HPDE6-E6E7 (cell line): ENCODE data around the gene HOXD11.

Experiments
- DNase-seq: peaks from one replicate; pipeline ENCODE4 v3.0.0; 2011; ENCODE audit warnings: missing footprints; ENCODE audit errors: extremely low spot score

HOXD11 gene

DNA sequence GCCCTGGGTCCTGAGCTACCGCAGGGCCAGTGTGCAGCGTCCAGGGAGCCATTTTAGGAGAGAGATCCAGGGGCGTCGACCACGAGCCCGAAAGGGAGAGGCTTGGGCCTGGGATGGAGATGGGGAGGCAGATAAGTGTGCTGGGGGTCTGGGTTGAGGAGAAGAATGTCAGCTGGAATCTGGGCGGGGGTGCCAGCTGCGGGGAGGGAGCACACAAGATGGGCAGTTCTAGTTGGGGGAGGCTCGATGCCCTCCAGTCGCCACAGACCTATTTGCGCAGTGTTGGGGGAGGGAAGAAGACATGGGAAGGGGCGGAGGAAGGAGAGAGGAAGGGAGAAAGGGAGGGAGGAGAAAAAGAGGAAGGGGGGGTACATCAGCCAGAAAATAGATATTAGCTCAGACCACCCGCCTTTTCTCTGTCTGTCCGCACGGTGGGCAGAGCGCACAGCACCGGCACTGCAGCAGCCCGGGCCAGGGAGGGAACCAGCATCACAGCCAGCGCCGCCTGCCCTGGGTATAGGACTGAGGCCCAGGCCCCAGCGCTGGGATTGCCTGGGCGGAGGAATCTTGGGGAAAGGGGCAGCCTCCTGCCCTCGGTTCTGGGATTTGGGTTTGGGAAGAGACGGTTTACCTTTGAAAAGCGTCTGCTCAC, 1.9 kb upstream of the HOXD11 start:
- DNase-seq, result no peak

DNA sequence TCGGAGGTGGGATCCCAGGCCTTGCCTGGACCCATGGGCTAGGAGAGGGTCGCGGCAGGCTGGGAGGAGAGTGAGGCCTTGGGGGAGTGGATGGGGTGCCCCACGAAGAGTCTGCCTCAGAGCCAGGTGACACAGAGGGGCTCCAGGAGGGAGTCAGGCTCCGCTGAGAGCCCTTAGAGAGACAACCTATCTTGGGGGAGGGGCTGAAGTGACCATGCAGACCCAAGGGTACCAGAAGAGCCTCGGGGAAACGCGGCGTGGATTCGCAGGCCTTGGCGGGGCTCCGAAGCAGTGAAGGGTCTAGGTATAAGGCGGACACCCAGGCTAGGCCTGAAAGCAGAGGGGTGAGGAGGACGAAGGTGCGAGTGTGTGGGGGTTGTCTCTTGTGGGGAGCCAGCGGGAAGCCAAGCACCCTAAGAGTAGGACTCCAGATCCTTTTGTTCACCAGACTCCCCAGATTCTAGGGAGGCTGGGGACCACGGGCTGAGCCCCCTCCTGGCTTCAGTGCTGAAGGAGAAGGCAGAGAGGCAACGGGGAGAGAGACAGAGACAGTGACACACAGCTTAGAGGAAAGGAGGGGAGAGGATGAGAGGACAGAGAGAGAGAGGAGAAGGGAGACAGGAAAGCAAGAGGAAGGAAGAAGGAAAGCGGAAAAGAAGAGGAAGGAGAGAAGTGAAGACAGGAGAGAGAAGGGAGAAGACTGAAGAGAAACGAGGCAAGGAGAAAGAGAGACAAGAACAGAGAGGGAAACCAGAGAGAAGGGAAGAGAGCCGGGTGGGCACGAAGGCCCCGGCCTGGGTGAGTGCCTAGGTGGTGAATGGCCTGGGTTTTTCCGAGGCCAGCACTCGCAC, 1.1 kb upstream of the HOXD11 start:
- no peak for DNase-seq

DNA sequence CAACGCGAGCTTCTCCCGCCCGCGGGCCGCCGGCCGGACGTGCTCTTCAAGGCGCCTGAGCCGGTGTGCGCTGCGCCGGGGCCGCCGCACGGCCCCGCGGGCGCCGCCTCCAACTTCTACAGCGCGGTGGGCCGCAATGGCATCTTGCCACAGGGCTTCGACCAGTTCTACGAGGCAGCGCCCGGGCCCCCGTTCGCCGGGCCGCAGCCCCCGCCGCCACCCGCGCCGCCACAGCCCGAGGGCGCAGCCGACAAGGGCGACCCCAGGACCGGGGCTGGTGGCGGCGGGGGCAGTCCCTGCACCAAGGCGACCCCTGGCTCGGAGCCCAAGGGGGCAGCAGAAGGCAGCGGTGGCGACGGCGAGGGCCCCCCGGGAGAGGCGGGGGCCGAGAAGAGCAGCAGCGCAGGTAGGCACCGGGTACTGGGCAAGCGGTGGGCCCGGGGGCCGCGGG, 676 bp downstream of the HOXD11 start:
- no peak for DNase-seq

DNA sequence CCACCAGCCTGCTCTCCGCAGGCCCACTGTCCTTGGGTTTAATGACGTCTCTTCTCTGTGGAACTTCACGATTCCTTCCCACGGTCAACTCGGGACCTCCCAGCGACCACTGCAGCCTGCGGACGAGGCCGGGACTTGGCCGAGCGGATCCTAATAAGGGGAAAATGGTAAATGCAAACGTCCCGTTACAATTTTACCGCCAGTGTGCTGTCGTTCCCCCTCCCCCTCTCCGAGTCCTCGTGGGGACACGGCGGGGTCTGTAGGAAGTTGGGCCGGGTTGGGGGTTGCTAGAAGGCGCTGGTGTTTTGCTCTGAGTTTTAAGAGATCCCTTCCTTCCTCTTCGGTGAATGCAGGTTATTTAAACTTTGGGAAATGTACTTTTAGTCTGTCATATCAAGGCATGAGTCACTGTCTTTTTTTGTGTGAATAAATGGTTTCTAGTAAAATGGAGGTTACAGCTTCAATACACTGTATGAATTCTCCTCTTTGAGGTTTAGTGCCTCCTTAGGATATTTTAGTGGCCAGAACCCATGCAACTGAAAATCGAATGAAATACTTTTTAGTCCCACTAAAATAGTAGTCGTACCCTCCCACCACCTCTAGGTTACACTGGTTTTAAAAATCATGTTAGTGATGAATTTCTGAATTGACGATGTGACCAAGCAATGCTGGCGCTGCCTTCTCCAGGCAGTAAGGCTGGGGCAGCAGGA, 2.3 kb downstream of the HOXD11 start:
- no peak for DNase-seq

DNA sequence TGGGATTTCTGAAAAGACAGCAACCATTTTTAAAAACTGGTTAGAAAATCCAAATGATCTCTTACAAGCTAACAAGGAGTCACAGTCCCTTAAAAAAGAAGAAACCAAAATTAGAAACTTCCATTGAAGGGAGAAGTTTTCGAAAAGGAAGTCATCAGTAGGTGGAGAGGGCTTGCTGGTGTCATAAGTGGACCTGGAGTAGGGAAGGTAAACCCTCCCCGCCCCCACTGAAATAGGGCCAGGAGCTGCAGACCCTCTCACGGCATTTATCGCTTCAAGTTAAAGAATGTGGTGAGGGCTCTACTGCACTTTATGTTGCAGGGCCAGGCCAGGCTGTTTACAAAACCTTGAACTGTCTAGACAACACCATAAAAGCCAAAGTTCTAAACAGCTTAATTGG, 2.9 kb downstream of the HOXD11 start:
- no peak for DNase-seq

DNA sequence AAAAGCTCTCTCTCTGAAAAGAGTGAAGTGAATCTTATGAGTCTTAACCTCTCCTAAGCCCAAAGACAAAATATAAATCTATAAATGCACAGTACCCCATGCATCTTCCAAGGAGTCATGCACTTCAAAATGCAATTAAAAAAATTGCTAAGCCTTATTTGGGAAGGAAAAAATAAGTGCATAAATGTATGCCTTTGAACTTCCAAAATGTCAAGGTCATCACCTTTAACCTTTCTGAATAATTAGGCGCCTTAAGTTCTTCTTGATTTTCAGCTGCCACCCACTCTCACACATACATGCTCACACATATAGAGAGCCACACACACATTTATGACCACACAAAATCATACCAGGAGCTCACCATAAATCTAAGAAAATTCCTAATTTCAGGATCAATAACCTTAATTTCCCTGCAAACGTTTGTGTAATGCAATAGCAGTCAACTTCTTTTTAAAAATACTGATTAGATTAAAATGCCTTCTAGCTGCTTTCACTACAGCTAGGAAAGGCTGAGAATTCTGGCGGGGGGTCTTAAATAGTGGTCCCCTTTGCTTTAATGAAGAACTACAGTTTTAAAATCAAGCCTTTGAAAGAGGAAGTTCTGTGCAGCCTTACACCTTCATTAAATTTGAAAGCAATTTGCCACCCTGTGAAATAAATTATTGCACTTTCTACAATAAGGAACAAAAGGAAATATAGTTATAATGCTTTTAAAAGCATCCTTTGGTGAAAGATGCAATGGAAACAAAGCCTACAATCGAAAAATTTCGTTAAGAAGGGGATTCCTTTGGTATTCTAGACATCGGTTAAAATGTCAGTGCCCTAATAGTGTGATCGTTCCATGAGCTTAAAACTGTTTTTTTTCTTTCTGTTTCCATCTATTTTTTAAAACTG, 3.6 kb downstream of the HOXD11 start:
- no peak for DNase-seq

DNA sequence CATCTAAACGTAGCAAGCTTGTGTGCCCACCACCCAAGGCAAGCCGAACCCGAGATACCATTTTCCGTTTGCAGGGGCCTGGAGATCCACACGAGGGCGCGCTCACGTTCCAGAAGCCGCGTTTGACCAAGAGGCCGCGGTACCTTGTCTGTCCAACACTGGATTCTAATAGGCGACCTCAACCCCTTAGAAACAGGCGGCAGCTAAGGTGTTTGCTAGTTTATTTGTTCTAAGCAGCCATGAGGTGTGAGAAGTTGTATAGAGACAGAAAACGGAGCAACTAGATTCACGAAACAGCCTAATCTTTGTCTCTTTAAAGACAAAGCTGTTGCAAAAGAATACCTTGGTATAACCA, 4.2 kb downstream of the HOXD11 start:
- DNase-seq, result no peak

DNA sequence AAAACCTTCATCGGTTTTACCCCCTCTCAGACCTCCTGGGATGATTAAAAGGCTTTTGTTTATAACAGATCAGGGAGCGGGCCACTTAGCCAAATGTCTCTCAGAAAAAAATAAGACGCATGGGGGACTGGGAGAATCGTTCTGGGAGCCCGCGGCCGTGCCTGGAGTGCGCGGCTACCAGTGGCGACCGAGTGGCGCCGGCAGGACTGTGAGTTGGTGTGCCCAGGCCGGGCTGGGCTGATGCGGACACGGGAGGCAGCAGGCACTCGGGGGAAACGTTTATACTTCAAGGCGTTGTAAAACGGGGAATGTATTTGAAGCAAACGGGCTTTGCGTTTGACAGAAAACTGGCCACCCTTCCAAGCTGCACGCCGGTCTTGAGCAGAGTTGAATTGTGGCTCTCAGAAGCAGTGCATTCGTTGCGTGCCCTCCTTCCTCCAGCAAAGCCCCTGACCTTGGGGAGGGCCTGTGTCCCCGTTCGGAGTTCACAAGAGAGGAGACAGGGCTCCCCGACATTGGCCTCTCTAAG, 4.8 kb downstream of the HOXD11 start:
- DNase-seq, result no peak

DNA sequence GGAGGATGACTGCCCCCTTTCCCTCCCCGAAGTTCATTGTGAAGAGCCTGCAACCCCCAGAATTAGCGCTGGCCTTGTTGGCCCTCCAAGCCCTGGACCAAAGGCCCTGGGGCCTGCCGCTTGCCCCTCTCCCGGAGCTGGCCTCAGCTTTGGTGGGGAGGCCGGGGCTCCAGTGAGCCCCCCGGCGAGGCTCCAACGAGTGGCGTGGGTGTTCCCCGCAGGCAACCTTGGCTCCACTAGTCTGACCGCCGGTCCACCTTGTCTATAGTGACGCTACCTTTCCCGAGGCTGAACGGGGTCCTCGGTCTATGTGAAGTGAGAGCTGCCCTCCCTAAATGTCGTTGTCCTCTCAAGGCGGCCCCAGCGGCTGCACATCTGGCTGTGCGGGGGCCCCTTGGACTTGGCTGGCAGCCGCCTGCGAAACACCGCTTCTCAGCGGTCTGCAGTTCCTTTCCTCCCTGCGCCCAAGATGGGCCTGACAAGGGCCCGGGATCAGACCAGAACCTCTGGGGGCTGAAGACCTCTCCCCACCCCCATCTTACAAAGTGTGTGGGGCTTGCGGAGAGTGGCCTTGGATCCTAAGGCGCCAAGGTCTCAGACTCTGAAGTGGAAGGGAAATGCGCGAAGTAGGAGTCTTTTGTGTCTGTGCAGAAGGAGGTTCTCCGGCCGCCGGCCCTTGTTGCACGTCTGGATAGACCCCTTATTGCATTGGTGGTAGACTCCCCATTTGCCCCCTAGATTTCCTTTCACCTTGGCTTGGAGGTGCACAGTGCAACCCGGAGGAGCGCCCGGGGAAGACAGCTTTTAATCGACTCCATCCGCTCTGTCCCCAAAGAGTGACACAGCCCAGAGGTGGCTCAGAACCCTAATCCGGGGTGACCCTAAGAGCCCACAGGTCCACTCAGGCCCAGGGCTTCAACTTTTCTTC, 5.6 kb downstream of the HOXD11 start:
- DNase-seq, result no peak

DNA sequence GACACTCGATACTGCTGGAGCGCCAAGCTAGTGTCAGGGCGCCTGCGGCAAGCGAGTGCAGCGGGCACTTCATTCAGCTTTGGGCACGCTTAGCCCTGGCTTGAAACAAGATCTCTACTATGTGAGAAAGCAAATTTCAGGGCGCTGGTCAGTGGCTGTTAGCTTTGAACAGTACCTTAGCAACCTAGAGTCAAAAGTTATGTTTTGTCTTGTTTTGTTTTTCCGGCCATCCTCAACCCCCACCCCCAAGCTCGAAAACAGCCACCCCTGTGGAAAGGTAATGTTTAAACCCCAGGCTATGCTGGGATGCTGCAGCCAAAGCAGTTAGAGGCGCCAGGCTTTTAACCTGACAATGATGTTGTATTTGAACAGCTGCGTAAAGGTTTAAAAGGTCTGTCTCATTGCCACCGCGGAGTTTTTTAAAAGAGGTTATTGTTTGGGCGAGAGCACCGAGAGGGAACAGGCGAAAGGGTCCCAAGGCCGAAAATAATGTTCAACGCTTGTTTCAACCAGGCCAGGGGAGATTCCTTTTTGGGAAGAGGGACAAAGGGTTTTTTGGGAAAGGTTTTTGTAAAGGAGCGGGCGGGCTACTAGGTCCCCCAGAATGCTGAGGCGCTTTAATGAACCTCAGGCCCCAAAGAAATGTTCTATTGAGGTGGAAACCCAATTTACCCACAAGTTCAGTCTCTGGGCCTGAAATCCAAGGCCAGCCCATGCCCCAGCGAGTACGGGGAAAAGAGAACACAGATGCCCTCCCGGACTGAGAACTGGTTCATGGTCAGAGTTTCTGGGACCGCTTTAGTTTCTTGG, 7.2 kb downstream of the HOXD11 start:
- no peak for DNase-seq

DNA sequence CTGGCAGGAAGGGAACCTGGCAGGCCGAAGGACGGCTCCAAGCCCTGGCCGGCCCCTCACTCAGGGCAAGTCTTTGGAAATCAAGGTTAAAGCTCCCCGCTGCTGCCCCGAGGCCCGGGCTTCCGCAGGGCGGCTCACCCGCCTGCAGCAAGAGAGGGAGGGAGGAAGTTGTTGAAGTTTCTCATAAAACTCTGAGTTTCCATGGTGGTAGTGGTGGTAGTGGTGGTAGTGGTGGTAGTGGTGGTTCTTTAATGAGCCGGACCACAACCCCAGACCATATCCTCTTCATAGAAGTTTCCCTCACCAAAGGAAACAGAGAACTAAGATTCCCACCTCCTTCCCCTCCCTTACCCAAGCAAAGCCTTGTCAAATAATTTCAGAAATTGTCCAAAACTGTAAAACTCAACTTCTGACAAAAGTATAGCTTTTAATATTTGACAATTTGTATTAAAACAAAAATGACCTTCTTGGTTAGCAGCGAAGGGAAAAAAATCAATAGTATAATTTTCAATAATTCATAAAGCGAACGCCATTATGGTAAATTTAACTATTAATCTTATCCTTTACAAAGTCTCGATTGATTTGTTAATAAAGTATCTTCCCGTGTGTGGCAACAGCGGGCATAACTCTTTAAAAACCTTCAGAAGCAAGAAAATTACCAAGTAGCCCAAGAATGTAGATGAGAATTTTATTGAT, 8.0 kb downstream of the HOXD11 start:
- DNase-seq, result no peak

DNA sequence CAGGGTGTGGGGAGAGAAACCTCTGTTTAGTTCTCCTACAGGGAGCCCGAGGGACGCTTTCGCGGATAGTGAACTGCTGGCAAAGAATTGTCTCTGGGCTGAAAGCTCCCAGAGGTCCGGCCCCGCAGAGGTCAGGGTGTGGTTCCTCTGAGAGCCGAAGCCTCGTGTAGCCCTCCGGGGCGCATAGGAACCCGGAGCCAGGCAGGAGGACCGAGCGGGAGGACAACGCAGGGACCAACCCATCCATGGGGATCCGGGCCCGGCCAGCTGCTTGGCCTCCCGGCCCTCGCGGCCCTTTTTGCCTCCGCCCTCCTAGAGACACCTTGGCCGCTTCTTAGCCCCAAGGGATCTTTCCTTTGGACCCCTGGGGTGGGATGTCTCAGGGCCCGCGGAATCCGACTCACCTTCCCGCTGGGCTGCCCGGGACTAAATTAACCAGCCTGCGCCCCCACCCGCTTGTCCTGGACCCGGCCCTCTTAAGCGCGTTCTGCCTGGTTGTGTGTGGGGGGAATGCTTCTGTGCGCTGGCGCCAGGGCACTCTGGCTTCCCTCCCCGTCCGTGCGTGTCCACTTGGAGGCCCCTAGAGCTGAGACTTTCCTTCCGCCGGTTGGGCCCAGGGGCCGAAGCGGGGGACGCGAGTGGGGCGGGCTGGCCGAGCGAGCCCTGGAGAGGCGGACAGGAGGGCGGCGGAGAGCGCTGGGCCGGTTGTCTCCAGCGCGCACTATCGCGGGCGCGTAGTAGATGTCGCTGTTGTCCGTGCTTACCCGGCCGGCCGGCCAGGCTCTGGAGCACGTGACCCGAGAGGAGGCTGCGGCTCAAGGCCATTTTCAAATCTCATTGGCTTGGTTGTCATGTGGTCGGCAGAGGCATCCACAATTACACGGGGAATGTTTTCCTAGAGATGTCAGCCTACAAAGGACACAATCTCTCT, 9.1 kb downstream of the HOXD11 start, which contains the start of gene HOXD10:
Gene HOXD10, plus strand, starts transcription at position 896 of the 931 bp plus-strand sequence. CDS start 56 bp downstream, outside the sequence.
- no peak for DNase-seq

DNA sequence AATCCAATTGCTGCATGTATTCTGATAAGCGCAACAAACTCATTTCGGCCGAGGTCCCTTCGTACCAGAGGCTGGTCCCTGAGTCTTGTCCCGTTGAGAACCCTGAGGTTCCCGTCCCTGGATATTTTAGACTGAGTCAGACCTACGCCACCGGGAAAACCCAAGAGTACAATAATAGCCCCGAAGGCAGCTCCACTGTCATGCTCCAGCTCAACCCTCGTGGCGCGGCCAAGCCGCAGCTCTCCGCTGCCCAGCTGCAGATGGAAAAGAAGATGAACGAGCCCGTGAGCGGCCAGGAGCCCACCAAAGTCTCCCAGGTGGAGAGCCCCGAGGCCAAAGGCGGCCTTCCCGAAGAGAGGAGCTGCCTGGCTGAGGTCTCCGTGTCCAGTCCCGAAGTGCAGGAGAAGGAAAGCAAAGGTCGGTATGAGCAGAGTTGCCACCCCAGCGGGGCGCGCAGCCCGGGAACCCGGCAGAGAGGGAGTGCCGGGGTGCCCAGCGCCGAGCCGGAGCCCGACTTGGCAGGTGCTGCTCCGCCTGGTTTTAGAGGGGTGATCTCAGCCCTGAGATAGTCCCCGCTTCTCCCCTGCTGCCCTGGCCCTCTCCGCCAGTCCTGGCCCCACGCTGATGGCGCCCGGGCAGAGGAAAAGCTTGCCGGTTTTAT, 10.2 kb downstream of the HOXD11 start:
- no peak for DNase-seq

DNA sequence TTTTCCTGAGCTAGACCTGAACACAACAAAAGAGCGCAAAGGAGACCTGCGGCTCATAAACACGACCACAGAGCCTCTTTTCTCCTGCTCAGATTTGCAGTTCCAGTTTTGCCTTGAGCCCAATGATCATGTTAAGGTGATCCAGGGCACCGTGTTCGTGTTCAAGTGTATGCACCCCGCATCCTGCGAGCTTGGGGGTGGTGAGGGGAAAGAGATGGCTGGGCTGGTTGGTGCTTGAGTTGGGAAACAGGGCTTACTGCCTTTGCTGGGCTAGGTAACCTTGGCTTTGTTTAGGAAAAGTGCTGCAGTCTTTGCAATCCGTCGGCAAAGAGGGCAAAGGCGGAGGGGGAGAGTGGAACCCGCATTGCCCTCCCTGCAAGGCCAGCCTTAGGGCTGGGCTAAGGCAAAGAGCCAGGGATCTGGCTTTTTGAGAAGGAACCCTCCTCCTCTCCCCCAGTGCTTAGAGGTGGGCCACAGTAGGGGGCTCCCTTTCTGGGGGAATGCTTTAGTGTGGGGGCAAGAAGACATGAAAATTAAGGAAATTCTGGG, 10.8 kb downstream of the HOXD11 start:
- no peak for DNase-seq

DNA sequence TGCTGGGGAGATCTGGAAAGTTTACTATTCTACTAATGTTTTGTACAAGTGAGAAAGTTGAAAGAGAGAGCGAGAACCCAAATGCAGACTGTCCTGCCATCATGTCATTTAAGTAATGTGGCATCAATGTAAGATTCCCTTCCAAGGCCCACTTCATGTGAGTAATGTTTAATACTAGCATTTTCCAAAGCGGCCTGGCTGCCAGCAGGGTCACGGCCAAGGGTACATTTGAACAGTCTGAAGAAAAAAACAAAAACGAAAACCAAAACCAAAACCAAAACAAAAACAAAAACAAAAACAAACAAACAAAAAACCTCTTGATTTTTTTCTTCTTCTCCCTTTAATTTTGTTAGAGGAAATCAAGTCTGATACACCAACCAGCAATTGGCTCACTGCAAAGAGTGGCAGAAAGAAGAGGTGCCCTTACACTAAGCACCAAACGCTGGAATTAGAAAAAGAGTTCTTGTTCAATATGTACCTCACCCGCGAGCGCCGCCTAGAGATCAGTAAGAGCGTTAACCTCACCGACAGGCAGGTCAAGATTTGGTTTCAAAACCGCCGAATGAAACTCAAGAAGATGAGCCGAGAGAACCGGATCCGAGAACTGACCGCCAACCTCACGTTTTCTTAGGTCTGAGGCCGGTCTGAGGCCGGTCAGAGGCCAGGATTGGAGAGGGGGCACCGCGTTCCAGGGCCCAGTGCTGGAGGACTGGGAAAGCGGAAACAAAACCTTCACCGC, 11.7 kb downstream of the HOXD11 start:
- DNase-seq, result no peak
